GM18508 (cell line): Measurements from ENCODE around the gene ETV5.
"Not testable (repeated sequence)": the region's sequence is repeated elsewhere in the genome, so short reads cannot be mapped to it uniquely, and the experiment has no call there.

Experiments used
- ATAC-seq: cut with Tn5 transposase; IDR thresholded peaks from one replicate; pipeline ENCODE4 v1.9.1; 2021; ENCODE audit warnings: moderate number of reproducible peaks; ENCODE audit not compliant: insufficient read depth, unreplicated experiment

ETV5 gene

DNA sequence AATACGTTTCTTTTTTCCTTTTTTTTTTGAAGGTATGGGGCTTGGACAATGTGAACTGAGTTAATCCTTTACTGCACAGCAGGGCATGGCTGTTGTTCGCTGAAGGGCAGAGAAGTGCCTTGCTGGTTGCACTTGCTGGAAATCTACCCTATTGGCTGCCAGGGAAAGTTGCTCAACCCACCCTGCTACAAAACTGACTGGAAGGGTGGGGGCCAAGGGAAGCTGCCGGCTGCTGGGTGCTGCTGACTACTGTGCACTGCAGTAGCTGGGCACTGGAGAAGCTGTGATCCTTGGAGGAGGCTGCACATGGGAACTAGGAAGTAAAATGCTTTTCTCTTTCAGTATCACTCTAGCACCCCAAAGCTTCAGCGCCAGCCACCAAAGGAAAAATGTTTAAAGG lies 70.5 kb downstream of the ETV5 start:
- ATAC-seq = no peak

DNA sequence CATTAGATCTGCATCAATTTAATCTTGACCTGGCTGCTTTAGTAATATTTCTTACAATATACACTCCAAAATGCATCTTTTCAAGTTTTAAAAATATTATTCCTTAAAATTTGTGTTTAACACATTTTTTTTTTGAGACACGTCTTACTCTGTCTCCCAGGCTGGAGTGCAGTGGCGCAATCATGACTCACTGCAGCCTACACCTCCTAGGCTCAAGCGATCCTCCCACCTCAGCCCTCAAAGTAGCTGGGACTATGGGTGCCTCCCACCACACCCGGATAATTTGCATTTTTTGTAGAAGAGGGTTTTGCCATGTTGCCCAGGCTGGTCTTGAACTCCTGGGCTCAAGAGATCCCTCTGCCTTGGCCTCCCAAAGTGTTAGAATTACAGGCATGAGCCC lies 73.6 kb downstream of the ETV5 start:
- no peak for ATAC-seq

DNA sequence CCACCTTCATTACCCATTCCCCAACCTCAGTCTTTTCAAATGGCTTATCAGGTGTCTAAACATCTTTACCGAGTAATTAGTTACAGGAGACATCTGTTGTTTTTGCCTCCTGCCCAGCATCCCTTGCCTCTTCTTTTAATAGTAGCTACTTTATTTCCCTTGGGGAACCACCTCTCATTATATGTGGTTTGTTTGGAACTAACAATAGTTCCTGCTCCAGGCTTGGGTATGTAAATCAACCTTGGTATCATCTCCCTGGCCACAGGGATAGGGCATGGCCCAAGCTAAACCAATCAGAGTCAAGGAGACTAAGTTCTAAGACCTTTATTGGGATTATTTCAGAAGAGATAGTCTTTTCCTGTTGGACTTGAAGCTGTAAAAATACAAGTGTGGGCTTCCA lies 76.6 kb downstream of the ETV5 start:
- no peak for ATAC-seq

DNA sequence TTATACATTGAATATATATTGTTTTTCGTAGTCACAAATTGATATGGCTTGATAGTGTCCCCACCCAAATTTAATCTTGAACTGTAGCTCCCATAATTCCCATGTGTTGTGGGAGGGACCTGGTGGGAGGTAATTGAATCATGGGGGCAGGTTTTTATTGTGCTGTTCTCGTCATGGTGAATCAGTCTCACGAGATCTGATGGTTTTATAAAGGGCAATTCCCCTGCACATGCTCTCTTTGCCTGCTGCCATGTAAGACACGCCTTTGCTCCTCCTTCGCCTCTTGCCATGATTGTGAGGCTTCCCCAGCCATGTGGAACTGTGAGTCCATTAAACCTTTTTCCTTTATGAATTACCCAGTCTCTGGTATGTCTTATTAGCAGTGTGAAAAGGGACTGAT lies 82.9 kb downstream of the ETV5 start:
- ATAC-seq = not testable (repeated sequence)

DNA sequence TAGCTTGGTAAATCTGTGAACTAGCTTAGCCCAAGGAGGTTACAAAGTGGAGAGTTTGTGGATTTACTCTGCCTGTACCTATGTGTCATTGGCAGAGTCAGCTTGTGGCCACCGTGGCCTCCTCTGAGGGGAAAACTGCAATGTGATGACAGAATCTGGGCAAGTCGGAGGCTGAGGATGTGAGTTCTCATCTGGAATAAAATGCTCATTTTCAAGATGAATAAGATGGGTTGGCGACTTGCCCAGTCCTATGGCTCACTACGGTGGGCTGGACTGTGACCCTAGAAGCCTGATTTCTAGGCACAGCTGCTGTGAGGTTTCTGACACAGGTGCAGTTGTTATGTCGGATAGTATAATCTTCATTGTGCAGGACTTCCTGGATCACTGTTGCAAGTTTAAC lies 83.7 kb downstream of the ETV5 start:
- ATAC-seq = no peak

DNA sequence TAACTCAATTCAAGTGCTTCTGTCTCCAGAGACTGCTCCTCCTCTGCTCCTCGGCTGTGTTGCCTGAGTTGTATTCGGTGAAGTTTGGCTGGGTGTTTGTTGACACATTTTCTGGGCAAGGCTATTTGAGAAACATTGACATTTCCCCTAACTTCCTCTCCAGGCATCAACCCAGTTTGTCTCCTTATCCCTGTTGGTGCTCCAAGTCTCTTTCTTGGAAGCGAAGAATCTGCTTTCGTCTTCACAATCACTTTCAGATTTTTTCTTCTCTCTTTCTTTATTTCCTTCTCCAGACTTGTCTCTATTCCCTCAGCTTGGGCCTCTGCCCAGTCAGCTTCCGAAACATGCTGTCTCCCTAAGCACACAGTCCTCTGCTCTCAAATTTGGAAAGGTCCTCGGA lies 84.7 kb downstream of the ETV5 start:
- ATAC-seq = no peak

DNA sequence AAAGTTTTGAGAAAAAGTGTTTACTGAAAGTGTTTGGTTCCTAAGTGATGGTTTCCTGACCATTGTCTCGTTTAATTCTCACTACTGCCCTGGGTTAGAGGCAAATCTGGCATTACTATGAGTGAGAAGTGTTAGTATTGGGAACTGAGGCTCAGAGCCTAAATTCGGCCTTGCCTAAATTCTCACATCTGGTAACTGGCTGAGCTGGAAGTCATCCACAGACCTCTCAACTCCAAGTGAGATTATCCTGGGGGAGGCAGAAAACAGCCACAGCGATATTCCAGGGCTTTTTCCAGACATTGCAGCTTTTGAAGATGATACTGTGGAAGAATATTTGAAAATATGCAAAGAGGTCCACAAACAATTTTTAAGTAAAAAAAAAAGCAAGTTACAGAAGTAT lies 86.0 kb downstream of the ETV5 start:
- ATAC-seq = no peak

DNA sequence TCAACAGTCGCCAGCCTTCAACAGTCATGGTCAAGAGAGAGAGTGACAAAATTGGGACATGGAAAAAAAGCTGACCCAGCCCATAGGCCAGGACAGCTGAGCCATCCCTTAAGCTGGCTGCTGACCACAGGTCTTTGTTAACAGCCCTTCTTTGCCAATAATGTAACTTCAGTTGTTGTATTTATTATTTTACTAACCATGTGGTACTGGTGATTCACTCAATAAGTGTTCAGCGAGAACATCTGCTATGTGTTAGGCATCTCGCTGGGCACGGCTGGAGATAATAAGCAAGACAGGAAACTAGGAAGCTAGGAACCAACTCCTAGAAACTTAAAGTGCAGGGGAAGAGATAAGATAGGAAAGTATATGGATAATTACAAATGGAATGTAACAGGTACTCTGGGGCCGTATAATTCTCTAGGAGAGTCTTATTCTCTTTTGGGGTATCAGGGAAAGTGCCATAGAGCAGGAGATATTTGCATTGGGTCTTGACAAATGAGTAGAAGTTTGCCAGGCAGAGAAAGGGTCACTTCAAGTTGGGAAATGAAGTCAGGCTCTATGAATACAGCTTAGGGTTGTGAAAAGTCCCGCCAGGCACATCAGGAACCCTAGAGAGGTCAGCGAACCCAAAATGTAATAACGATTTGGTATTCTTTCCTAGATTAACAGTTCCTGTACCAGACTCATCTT lies 87.1 kb downstream of the ETV5 start:
- ATAC-seq = no peak

DNA sequence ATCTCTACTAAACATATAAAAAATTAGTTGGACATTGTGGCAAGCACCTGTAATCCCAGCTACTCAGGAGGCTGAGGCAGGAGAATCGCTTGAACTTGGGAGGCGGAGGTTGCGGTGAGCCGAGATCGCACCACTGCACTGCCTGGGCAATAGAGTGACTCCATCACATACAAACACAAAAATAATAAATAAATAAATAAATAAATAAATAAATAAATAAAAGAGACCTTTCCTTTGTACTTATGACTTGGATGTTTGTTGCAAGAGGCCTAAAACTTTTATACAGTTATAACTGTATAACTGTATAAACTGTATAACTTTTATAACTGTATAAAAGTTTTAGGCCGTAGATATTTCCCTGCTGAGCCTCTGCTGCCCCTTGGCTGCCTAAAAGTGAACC lies 87.6 kb downstream of the ETV5 start:
- not testable (repeated sequence) for ATAC-seq

DNA sequence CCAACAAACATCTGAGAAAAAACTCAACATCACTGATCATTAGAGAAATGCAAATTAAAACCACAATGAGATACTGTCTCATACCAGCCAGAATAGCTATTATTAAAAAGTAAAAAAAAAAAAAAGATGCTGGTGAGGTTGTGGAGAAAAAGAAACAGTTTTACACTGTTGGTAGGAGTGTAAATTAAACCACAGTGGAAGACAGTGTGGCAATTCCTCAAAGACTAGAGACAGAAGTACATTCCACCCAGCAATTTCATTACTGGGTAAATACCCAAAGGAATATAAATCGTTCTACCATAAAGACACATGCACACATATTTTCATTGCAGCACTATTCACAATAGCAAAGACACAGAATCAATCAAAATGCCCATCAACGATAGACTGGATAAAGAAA lies 89.6 kb downstream of the ETV5 start:
- ATAC-seq = not testable (repeated sequence)

DNA sequence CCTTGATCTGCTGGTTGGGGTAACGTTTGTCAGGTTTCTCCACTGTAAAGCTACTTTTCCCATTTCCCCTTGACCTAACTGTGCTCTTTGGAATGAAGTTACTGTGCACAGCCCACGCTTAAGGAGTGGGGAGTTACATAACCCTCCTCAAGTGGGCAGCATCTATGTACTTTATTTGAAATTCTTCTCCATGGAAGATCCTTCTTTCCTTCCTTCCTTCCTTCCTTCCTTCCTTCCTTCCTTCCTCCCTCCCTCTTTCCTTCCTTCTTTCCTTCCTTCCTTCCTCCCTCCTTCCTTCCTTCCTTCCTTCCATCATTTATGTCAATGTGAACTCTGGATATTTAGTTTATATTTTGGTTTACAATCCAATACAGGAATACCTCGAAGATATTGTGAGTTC lies 94.0 kb downstream of the ETV5 start:
- ATAC-seq = no peak

DNA sequence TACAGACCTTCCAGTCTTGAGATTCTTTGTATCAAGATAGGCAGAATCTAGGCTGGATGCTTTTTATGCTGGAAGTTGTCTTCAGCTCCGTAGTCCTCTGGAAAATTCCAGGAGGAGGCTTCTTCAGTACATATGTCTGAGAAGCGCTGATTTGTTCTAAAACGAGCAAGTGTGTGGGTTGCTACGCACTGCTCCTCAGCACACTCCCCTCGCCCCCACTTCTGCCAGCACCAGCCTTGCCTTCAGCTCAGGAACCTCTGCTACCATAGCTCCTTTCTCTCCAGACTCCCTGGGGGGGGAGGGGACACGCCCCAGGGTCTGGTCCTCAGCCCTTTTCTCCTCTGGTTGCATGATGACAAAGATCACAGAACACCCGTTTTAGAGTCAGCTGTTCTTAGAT lies 95.6 kb downstream of the ETV5 start:
- ATAC-seq = no peak

DNA sequence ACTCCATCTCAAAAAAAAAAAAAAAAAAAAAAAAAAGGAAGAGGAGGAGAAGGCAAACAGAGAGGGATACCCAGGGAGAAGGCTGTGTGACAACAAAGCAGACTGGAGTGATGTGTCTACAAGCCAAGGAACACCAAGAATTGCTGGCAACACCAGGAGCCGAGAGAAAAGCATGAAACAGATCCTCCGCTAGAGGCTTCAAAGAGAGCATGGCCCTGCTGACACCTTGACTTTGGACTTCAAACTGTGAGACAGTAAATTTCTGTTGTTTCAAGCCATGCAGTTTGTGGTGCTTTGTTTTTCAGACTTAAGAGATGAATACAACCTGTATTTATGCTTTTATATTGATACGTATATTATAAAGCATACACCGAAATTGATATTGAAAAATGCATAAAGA lies 96.8 kb downstream of the ETV5 start:
- no peak for ATAC-seq

DNA sequence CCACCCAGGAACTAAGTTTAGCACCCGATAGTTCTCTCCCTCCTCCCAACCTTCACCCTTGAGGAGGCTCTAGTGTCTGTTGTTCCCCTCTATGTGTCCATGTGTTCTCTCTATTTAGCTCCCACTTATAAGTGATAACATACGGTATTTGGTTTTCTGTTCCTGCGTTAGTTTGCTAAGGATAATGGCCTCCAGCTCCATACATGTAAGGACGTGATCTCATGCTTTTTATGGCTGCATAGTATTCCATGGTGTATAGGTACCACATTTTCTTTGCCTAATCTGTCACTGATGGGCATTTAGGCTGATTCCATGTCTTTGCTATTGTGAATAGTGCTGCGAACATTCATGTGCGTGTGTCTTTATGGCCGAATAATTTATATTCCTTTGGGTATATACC lies 104.2 kb downstream of the ETV5 start:
- no peak for ATAC-seq

DNA sequence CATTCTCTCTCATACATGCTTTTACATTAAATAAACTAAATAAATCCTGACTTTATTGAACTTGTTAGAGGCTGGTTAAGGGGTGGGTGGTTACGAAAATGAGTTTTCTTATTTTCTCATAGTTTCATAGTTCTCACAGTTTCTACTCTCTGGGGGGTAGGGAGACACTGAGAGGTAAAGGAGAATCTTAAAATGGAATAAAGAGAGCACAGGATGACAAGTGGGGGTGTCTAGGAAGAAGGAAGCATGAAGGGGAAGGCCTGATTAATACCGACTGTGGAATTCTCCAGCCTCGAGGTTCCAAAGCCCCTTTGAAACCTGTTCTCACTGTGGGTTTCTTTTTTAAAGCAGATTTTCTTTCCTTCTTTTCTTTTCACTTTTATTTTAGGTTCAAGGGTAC lies 104.7 kb downstream of the ETV5 start:
- no peak for ATAC-seq

DNA sequence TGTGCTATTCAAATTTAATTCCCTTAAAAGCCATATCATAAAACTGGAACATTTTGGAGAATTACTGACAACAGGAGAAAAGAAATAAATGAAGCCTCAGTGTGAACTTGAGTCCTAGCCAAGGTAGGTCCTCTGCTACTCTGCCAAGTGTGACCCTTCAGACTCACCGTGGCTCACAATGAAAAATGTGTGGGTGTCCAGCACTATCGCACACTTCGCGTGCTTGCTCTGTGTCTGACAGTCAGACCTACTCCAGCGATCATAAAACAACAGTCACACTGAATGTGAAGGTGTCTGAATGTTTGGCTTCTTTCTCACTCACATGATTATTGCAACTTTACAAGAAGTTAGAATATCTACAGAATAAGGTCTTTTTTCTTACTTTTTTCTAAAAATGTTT lies 105.3 kb downstream of the ETV5 start:
- ATAC-seq = no peak

DNA sequence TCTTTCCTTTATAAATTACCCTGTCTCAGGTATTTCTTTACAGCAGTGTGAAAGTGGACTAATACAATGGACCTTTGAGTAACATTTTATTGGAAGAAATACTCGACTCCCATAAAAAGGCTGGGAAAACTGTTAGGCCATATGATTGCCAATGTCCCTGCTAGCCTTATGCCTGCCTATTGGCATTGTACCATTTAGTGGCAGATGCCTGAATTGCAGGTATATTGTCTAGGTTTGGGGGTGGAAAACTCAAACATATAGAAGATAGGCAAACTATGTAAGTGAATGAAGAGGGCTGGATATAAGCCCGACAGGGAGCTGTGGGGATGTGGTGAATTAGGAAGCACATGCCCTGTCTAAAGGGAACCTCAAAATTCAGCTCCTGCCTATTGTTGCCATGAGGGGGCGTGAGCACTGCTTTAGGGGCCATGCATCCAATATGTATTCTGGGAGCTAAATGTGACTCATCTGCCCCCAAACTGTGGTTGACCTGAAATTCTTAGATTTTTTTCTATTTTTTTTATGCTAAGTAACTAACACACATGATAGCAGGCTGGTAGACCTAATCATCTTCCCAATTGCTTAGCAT lies 105.9 kb downstream of the ETV5 start:
- ATAC-seq = no peak

DNA sequence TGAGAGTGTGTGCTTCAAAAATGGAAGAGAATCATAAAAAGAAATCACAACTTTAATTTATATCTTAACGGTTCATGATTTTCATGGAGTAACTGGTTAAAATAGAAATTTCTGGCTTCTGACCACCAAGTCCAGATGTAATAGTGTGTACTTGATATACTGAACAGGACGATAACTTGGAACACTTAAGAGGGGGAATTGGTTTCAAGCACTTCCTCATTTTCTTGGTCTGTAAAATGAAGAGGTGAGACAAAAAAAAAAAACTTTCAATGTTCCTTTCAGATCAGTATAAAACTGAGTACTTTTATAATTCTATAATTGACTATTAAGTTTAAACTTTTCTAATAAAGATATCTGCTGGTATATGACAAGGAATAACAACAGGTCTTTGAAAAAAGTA lies 107.0 kb downstream of the ETV5 start:
- ATAC-seq = no peak

DNA sequence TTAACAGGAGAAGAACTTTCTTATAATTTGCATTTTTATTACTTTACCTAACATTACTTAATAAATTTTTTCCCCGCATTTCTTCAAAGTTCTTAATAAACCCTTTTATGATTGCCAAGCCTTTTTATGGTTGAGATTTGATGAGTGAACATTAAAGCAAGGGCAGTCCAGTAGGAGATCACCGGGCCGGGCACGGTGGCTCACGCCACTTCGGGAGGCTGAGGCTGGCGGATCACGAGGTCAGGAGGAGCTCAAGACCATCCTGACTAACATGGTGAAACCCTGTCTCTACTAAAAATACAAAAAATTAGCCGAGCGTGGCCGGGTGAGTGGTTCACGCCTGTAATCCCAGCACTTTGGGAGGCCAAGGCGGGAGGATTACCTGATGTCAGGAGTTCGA lies 109.7 kb downstream of the ETV5 start:
- ATAC-seq = no peak

DNA sequence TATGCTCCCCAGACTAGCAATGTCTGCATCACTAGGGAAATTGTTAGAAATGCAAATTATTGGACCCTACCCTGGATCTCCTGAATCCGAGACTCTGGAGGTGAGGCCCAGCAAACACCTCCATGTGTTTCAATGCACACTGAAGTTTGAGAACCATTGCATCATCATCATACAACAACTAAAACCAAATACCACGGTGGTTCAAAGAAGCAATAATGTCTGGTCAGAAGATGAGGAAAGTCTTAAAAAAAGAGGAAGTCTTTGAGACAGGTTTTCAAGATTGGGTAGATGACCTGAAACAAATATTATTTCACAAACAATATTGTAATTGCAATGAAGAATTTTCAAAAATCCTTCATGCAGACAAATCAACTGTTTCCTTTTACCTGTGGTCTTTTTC lies 110.8 kb downstream of the ETV5 start:
- ATAC-seq = no peak

DNA sequence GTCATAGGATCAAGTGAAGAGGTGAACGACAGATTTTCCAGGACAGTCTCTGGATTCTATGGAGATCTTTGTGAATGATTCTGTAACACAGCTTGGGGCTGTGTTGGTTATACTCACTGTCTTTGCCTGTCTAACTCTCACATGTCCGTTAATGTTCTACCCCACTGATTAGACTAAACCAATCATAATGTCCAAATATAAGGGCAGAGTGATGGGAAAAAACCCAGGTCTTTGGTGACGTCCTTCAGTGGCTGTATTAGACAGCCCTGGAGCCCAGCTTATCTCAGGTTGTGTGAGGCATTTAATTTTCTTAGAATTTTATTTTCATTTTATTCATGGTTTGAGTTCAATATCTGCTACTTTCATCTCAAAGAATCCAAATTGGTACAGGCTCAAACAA lies 111.8 kb downstream of the ETV5 start:
- ATAC-seq = no peak
